ENCODE results near the gene NAP1L1.
A peak's percentile ranks its signal among the peaks of the same experiment; 100 is the strongest.

The NAP1L1 gene

GRCh38 chr12:76083904-76084862 lies at the start of gene NAP1L1:
Gene NAP1L1, minus strand, starts transcription at chr12:76084685. Its CDS starts 10,466 bp downstream, at chr12:76074219.
- peak; percentile 67 to 98 (median 94) for DNase-seq

GRCh38 chr12:76127588-76127987 lies 43.1 kb upstream of the NAP1L1 start:
- DNase-seq: no peak

GRCh38 chr12:76124456-76124855 lies 40.0 kb upstream of the NAP1L1 start:
- DNase-seq: no peak

- DNase-seq: no peak
Observed at GRCh38 chr12:76123259-76124212, 39.1 kb upstream of the NAP1L1 start.

- no peak for DNase-seq
Observed at GRCh38 chr12:76119887-76120286, 35.4 kb upstream of the NAP1L1 start.

GRCh38 chr12:76117751-76118150 lies 33.3 kb upstream of the NAP1L1 start:
- no peak for DNase-seq

- DNase-seq: no peak
Observed at GRCh38 chr12:76117067-76117691, 32.7 kb upstream of the NAP1L1 start.

GRCh38 chr12:76113800-76114757 lies 29.6 kb upstream of the NAP1L1 start:
- no peak for DNase-seq

GRCh38 chr12:76111209-76111749 lies 26.8 kb upstream of the NAP1L1 start:
- DNase-seq: no peak

- no peak for DNase-seq
Observed at GRCh38 chr12:76109879-76110278, 25.4 kb upstream of the NAP1L1 start.

GRCh38 chr12:76108356-76108755 lies 23.9 kb upstream of the NAP1L1 start:
- no peak for DNase-seq

GRCh38 chr12:76106631-76107030 lies 22.1 kb upstream of the NAP1L1 start:
- no peak for DNase-seq

- no peak for DNase-seq
Observed at GRCh38 chr12:76103958-76104357, 19.5 kb upstream of the NAP1L1 start.

GRCh38 chr12:76101739-76102385 lies 17.4 kb upstream of the NAP1L1 start:
- no peak for DNase-seq

- DNase-seq: no peak
Observed at GRCh38 chr12:76096079-76096646, 11.7 kb upstream of the NAP1L1 start.

GRCh38 chr12:76094754-76095153 lies 10.3 kb upstream of the NAP1L1 start:
- DNase-seq: no peak

GRCh38 chr12:76091246-76091754 lies 6.8 kb upstream of the NAP1L1 start:
- DNase-seq: no peak

GRCh38 chr12:76085520-76085868 lies 1.0 kb upstream of the NAP1L1 start:
- DNase-seq: peak in 4 of 14 donors; percentile 6 to 49 (median 22)

GRCh38 chr12:76084863-76085519 lies 506 bp upstream of the NAP1L1 start:
- DNase-seq: peak in 11 of 14 donors; percentile 77 to 99 (median 95)
